GM12878 (cell line): ENCODE data around the gene STPG1. TPM values are rescaled to one million over a fixed set of nuclear protein-coding genes. Genes with fewer than 3 reads are reported as not detected.

ENCODE experiments used
- ATAC-seq: fragments of 200-7000 bp; cut with Tn5 transposase; 3 replicates; pipeline ENCODE4 v1.9.1; 2020; ENCODE audit warnings: mild to moderate bottlenecking, moderate library complexity
- BruUV-seq: library from RNA; stranded (reverse); fragments of 400-500 nt; replicated peaks from 2 replicates; lab custom pipeline; 2021; lab: Mats Ljungman, UMichigan
- CTCF ChIA-PET: fragments of 300-600 bp; sonication (Branson Sonifier 250); formaldehyde crosslinking; extraction: SDS; loops from one replicate; lab custom pipeline; 2021; ENCODE audit warnings: inconsistent platforms; lab: Yijun Ruan, JAX
- POLR2A ChIA-PET: fragments of 350-600 bp; formaldehyde crosslinking; extraction: SDS; loops from one replicate; lab custom pipeline; 2021; ENCODE audit warnings: inconsistent platforms; lab: Charles Lee
- RAD21 ChIA-PET: fragments of 300-600 bp; sonication (Branson Sonifier 250); formaldehyde crosslinking; loops from one replicate; lab custom pipeline; 2023; ENCODE audit warnings: antibody characterized with exemption; ENCODE audit not compliant: unreplicated experiment; lab: Charles Lee
- SMC1A ChIA-PET: fragments of 300-600 bp; sonication (Branson Sonifier 250); formaldehyde crosslinking; loops from one replicate; lab custom pipeline; 2023; ENCODE audit not compliant: unreplicated experiment, uncharacterized antibody; lab: Charles Lee
- DNase-seq: peaks from one replicate; pipeline ENCODE4 v3.0.0-alpha.2; 2011; ENCODE audit warnings: low read depth, low spot score
- FAIRE-seq: peaks from 3 replicates; lab custom pipeline; 2011; peaks lifted over from hg19 to GRCh38; lab: Jason Lieb, UNC
- H2AFZ ChIP-seq: 2 replicates; pipeline ENCODE4 v1.6.0; 2011; ENCODE audit warnings: low read depth, low read length, control low read depth; ENCODE audit not compliant: control insufficient read depth
- H3K27ac ChIP-seq: 2 replicates; pipeline ENCODE4 v1.5.1; 2011; ENCODE audit warnings: control low read depth; ENCODE audit not compliant: control insufficient read depth, insufficient read depth
- H3K27me3 ChIP-seq, 2 experiments: replicated peaks in 1 of 2; 2 replicates each; pipeline versions ENCODE4 v1.6.0 to v1.6.1; 2011; ENCODE audit warnings: low read length in 1 of 2; ENCODE audit not compliant: control insufficient read depth in 2 of 2, insufficient read depth in 2 of 2
- H3K36me3 ChIP-seq, 2 experiments: 2 replicates each; pipeline ENCODE4 v1.5.1; 2011; ENCODE audit warnings: low read length in 1 of 2; ENCODE audit not compliant: control insufficient read depth in 2 of 2, insufficient read depth in 2 of 2
- H3K4me1 ChIP-seq: 2 replicates; pipeline ENCODE4 v1.6.1; 2011; ENCODE audit warnings: mild to moderate bottlenecking, low read length, moderate library complexity, mixed read lengths; ENCODE audit not compliant: control insufficient read depth, insufficient read depth
- H3K4me2 ChIP-seq: 2 replicates; pipeline ENCODE4 v1.6.0; 2011; ENCODE audit warnings: control low read depth; ENCODE audit not compliant: control insufficient read depth, insufficient read depth
- H3K4me3 ChIP-seq: fragments of 200-600 bp; sonication (generic); 2 replicates; pipeline ENCODE4 v1.5.1; 2016
- H3K79me2 ChIP-seq: 2 replicates; pipeline ENCODE4 v1.6.0; 2011; ENCODE audit warnings: low read length; ENCODE audit not compliant: control insufficient read depth, insufficient read depth
- H3K9ac ChIP-seq: 2 replicates; pipeline ENCODE4 v1.8.0; 2011; ENCODE audit warnings: low read length, control low read depth, mixed read lengths; ENCODE audit not compliant: control insufficient read depth, insufficient read depth
- H3K9me3 ChIP-seq: replicated peaks from 3 replicates; pipeline ENCODE4 v1.5.1; 2011; ENCODE audit warnings: mild to moderate bottlenecking, low read length; ENCODE audit not compliant: control insufficient read depth, insufficient read depth
- H4K20me1 ChIP-seq: 2 replicates; pipeline ENCODE4 v1.6.0; 2011; ENCODE audit not compliant: control insufficient read depth, insufficient read depth
- ATF7 ChIP-seq: fragments of 450-650 bp; IDR thresholded peaks from 2 replicates; pipeline ENCODE4 v1.6.1; 2016; ENCODE audit warnings: low read depth, mild to moderate bottlenecking
- CEBPB ChIP-seq, 2 experiments: fragments of 150-350 bp in 1 of 2; IDR thresholded peaks; 2 replicates each; pipeline ENCODE4 v1.6.1; 2012 to 2014; ENCODE audit warnings: low read depth in 2 of 2, low read length in 2 of 2, borderline replicate concordance in 1 of 2, inconsistent platforms in 1 of 2
- DPF2 ChIP-seq: fragments of 450-650 bp; IDR thresholded peaks from 2 replicates; pipeline ENCODE4 v1.6.1; 2017; ENCODE audit warnings: mild to moderate bottlenecking
- KAT2A ChIP-seq: conservative IDR thresholded peaks from 2 replicates; pipeline ENCODE4 v1.6.1; 2011; ENCODE audit warnings: low read depth, low read length; ENCODE audit not compliant: control insufficient read depth
- MEF2B ChIP-seq: fragments of 450-650 bp; IDR thresholded peaks from 2 replicates; pipeline ENCODE4 v1.6.1; 2018; ENCODE audit warnings: mild to moderate bottlenecking, moderate library complexity; ENCODE audit not compliant: partially characterized antibody, poor library complexity, severe bottlenecking
- NRF1 ChIP-seq: conservative IDR thresholded peaks from 2 replicates; pipeline ENCODE4 v1.6.1; 2011; ENCODE audit warnings: mild to moderate bottlenecking, low read depth, low read length, improper control_type of control experiment
- RELB ChIP-seq: fragments of 450-650 bp; IDR thresholded peaks from 2 replicates; pipeline ENCODE4 v1.6.1; 2017; ENCODE audit warnings: low read depth, mild to moderate bottlenecking, moderate library complexity
- RUNX3 ChIP-seq: IDR thresholded peaks from 2 replicates; pipeline ENCODE4 v1.6.1; 2012; ENCODE audit warnings: low read length, inconsistent platforms
- SMAD5 ChIP-seq: IDR thresholded peaks from 2 replicates; pipeline ENCODE4 v1.6.1; 2016; ENCODE audit warnings: antibody characterized with exemption, low read depth
- STAT1 ChIP-seq: fragments of 450-650 bp; conservative IDR thresholded peaks from 2 replicates; pipeline ENCODE4 v1.6.1; 2014; ENCODE audit warnings: antibody characterized with exemption, mild to moderate bottlenecking
- TBL1XR1 ChIP-seq: IDR thresholded peaks from 2 replicates; pipeline ENCODE4 v1.6.1; 2012; ENCODE audit warnings: low read depth, low read length, improper control_type of control experiment
- ZBTB33 ChIP-seq: fragments of 450-650 bp; IDR thresholded peaks from 2 replicates; pipeline ENCODE4 v1.6.1; 2017; ENCODE audit warnings: mild to moderate bottlenecking
- WGBS: methylation state at CpG from one replicate; pipeline ENCODE4 v1.1.6; 2016; ENCODE audit warnings: low lambda C conversion rate; ENCODE audit not compliant: insufficient replicate concordance, insufficient coverage; ENCODE audit errors: missing lambda C conversion rate; 5-methylcytosine and 5-hydroxymethylcytosine counted together
- in situ Hi-C: fragments of 300-500 bp; cut with MboI; formaldehyde crosslinking; loops from 9 replicates; pipeline ENCODE4 v1.14.3; 2018; ENCODE audit warnings: mixed read lengths
- intact Hi-C: fragments of 100-400 bp; cut with micrococcal nuclease; formaldehyde crosslinking; loops from one replicate; pipeline ENCODE4 v1.14.2; 2022; ENCODE audit not compliant: unreplicated experiment
- polyA plus RNA-seq, 11 experiments: library from polyadenylated mRNA; depleted of rRNA in 4 of 11; unstranded in 6 of 11; stranded (reverse) in 5 of 11; fragments of >200 nt; fragmentation: Nextera tagmentation in 4 of 11; fragmentation: Illumina TruSeq in 1 of 11; extraction: Ambion mirVana in 4 of 11; extraction: Trizol in 1 of 11; gene quantifications; 1 replicate in 1 of 11; 2 replicates in 10 of 11; pipeline versions ENCODE4 v1.2.1 to v1.2.3, GENCODE V29; 2011 to 2016; ENCODE audit warnings: inconsistent platforms in 2 of 11, missing spikeins in 2 of 11, low read depth in 1 of 11
- total RNA-seq, 4 experiments: library from RNA; depleted of rRNA in 3 of 4; stranded (reverse); fragments of >200 nt in 3 of 4; fragmentation: Illumina TruSeq in 1 of 4; extraction: Trizol in 1 of 4; gene quantifications; 2 replicates each; pipeline versions ENCODE4 v1.2.1 to v1.2.3, GENCODE V29; 2013 to 2021
- TF ChIP-seq, protein P1 (sequence below): fragments of 450-650 bp; IDR thresholded peaks from 2 replicates; pipeline ENCODE4 v1.6.1; 2016; ENCODE audit warnings: mild to moderate bottlenecking, moderate library complexity, borderline replicate concordance
- TF ChIP-seq, protein P2 (sequence below): fragments of 450-650 bp; formaldehyde crosslinking; IDR thresholded peaks from 2 replicates; pipeline ENCODE4 v1.5.0; 2022; ENCODE audit warnings: mild to moderate bottlenecking, missing genetic modification characterization

Gene STPG1
- total and polyA plus RNA-seq, 10 of the 15 experiments (the other 5 are each of a cell fraction or from before 2014, with no cell fraction given): 0.22 to 2.6 (median 0.73) TPM

DNA sequence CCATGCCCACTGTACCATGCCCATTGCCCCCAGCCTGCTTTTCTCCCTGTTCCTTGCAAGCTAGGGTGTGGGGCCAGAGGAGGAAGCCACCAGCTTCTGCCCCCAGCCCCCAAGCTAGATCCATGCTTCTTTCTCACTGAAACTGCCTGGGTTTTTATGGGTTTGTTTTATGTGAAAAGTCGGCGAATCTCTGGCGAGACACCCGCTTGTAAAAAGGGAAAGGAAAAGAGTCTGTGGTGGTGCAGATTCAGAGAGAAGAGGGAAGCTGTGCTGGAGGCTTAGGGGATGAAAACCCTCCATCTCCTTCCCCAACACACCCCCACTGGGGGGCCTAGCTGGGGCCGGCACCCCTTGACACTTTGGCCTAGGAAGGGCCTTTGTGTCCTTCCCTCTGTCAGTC lies 68.2 kb downstream of the STPG1 start:
- CTCF ChIA-PET: no interaction called here
- DNase-seq: no peak
- H3K4me2 ChIP-seq: no peak overlapping the region
- H3K27ac ChIP-seq: no peak overlapping the region
- no TSS peak for BruUV-seq
- SMC1A ChIA-PET: no interaction called here
- peaks cover 2% of the 10 kb centered on the region; the same call in 1 of the 2 replicates for H4K20me1 ChIP-seq
- H3K4me1 ChIP-seq: no peaks in the 10 kb centered on the region
- no peaks in the 10 kb centered on the region for H3K79me2 ChIP-seq
- no peak overlapping the region for H3K4me3 ChIP-seq
- RAD21 ChIA-PET: no interaction called here
- H3K9me3 ChIP-seq: no peaks in the 10 kb centered on the region
- WGBS: 52% methylated on average over 5 of the region's 5 CpGs
- H3K27me3 ChIP-seq: peaks cover 0 to 2% of the 10 kb centered on the region in 2 experiments; a peak in 3 of 4 replicates
- H2AFZ ChIP-seq: no peak overlapping the region
- no peak for TF ChIP-seq NRF1
- no peak for TF ChIP-seq TBL1XR1
- no peak for TF ChIP-seq RUNX3
- TF ChIP-seq RELB: no peak
- TF ChIP-seq ZBTB33: no peak
- no peak for TF ChIP-seq DPF2
- no peak for TF ChIP-seq SMAD5
- no peak for TF ChIP-seq CEBPB (IDR thresholded peaks at IDR 0.05; ENCODE audit: borderline replicate concordance in 1 of 2, low read depth in 2 of 2, low read length in 2 of 2)
- TF ChIP-seq MEF2B: no peak
- no peak for TF ChIP-seq ATF7
- TF ChIP-seq KAT2A: no peak
- TF ChIP-seq, protein P1, sequence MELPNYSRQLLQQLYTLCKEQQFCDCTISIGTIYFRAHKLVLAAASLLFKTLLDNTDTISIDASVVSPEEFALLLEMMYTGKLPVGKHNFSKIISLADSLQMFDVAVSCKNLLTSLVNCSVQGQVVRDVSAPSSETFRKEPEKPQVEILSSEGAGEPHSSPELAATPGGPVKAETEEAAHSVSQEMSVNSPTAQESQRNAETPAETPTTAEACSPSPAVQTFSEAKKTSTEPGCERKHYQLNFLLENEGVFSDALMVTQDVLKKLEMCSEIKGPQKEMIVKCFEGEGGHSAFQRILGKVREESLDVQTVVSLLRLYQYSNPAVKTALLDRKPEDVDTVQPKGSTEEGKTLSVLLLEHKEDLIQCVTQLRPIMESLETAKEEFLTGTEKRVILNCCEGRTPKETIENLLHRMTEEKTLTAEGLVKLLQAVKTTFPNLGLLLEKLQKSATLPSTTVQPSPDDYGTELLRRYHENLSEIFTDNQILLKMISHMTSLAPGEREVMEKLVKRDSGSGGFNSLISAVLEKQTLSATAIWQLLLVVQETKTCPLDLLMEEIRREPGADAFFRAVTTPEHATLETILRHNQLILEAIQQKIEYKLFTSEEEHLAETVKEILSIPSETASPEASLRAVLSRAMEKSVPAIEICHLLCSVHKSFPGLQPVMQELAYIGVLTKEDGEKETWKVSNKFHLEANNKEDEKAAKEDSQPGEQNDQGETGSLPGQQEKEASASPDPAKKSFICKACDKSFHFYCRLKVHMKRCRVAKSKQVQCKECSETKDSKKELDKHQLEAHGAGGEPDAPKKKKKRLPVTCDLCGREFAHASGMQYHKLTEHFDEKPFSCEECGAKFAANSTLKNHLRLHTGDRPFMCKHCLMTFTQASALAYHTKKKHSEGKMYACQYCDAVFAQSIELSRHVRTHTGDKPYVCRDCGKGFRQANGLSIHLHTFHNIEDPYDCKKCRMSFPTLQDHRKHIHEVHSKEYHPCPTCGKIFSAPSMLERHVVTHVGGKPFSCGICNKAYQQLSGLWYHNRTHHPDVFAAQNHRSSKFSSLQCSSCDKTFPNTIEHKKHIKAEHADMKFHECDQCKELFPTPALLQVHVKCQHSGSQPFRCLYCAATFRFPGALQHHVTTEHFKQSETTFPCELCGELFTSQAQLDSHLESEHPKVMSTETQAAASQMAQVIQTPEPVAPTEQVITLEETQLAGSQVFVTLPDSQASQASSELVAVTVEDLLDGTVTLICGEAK: no peak
- TF ChIP-seq STAT1: no peak
- TF ChIP-seq, protein P2, sequence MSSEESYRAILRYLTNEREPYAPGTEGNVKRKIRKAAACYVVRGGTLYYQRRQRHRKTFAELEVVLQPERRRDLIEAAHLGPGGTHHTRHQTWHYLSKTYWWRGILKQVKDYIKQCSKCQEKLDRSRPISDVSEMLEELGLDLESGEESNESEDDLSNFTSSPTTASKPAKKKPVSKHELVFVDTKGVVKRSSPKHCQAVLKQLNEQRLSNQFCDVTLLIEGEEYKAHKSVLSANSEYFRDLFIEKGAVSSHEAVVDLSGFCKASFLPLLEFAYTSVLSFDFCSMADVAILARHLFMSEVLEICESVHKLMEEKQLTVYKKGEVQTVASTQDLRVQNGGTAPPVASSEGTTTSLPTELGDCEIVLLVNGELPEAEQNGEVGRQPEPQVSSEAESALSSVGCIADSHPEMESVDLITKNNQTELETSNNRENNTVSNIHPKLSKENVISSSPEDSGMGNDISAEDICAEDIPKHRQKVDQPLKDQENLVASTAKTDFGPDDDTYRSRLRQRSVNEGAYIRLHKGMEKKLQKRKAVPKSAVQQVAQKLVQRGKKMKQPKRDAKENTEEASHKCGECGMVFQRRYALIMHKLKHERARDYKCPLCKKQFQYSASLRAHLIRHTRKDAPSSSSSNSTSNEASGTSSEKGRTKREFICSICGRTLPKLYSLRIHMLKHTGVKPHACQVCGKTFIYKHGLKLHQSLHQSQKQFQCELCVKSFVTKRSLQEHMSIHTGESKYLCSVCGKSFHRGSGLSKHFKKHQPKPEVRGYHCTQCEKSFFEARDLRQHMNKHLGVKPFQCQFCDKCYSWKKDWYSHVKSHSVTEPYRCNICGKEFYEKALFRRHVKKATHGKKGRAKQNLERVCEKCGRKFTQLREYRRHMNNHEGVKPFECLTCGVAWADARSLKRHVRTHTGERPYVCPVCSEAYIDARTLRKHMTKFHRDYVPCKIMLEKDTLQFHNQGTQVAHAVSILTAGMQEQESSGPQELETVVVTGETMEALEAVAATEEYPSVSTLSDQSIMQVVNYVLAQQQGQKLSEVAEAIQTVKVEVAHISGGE (CRISPR knock-in tag): no peak
- TF ChIP-seq, all 136 proteins: peak for 0
- ATAC-seq (no peak), FAIRE-seq (no peak)
- intact Hi-C loops (no loop called here), in situ Hi-C loops (no loop called here)
- POLR2A ChIA-PET: no interaction called here
- Histone ChIP-seq H3K9ac (no peak overlapping the region), H3K36me3 (no peaks in the 10 kb centered on the region)
